SJSA1 (cell line): ENCODE results near the gene KRT15. TPM values are rescaled to one million over a fixed set of nuclear protein-coding genes. Genes with fewer than 3 reads are reported as not detected.

Experiments used
- DNase-seq, 2 experiments: peaks; one replicate each; pipeline ENCODE4 v3.0.0-alpha.2; 2015 to 2020; ENCODE audit warnings: low spot score in 2 of 2, low read depth in 1 of 2
- H3K27ac ChIP-seq: fragments of 250-450 bp; sonication (Bioruptor Pico); 2 replicates; pipeline ENCODE4 v1.5.1; 2020; ENCODE audit warnings: mild to moderate bottlenecking, moderate library complexity
- H3K27me3 ChIP-seq: fragments of 250-450 bp; sonication (Bioruptor Pico); replicated peaks from 2 replicates; pipeline ENCODE4 v1.5.1; 2020; ENCODE audit warnings: mild to moderate bottlenecking, moderate library complexity
- H3K36me3 ChIP-seq: fragments of 250-450 bp; sonication (Bioruptor Pico); 2 replicates; pipeline ENCODE4 v1.5.1; 2020; ENCODE audit warnings: mild to moderate bottlenecking
- H3K4me1 ChIP-seq: fragments of 250-450 bp; sonication (Bioruptor Pico); replicated peaks from 2 replicates; pipeline ENCODE4 v1.6.1; 2021; ENCODE audit warnings: mild to moderate bottlenecking
- H3K4me3 ChIP-seq: fragments of 250-450 bp; sonication (Bioruptor Pico); 2 replicates; pipeline ENCODE4 v1.5.1; 2020; ENCODE audit warnings: mild to moderate bottlenecking
- H3K9me3 ChIP-seq: fragments of 250-450 bp; sonication (Bioruptor Pico); replicated peaks from 2 replicates; pipeline ENCODE4 v1.5.1; 2020; ENCODE audit warnings: mild to moderate bottlenecking
- total RNA-seq: library from RNA; depleted of rRNA; stranded (reverse); fragments of >200 nt; shearing (Covaris generic); gene quantifications from 2 replicates; pipeline ENCODE4 v1.2.3, GENCODE V29; 2014

The KRT15 gene
- total RNA-seq, 1 experiment from 2014 or later, result 3.9 TPM

DNA sequence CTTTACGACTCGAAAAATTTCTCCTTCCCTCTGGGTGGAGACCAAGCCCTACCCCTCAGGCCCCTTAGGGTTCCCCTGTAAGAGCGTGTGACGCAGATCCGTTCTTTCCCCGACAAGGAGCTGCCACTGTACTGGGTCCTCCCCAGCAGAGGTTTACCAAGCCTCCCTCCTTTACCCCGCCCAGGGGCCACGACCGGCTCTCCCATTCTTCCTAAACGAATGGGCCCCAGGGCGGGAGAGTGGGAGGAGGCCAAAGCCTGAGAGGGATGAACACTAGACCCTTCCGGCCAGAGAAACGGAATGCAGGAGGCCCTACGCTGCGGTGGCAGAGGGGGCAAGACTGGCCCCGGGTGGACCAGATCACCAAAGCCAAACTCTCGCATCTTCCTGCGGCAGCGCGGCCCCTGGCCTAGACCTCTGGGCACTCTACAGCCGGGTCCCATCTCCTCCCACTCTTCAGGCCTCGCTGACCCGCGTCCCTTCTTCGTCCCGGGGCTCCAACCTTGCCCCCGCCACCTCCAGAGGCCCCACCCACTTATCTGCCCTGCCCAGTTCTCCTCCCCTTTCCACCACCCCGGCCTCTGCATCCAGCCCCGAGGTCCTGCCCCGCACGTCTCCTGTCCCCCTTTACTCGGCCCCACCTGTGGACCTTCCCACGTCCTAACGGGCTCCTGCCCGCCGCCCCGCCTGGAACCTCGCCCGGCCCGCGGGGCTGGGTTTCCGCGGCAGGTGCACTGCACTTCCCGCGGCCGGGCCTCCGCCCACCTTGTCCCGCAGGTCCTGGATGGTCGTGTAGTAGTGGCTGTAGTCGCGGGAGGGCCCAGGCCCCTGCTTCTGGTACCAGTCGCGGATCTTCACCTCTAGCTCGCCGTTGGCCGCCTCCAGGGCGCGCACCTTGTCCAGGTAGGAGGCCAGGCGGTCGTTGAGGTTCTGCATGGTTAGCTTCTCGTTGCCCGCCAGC is 8.7 kb upstream of the KRT15 start:
- Histone ChIP-seq H3K36me3 (no peaks in the 10 kb centered on the region), H3K27ac (no peak overlapping the region), H3K27me3 (no peaks in the 10 kb centered on the region), H3K9me3 (no peaks in the 10 kb centered on the region), H3K4me1 (peaks cover 35% of the 10 kb centered on the region), H3K4me3 (no peak overlapping the region)
- DNase-seq, result no peak

DNA sequence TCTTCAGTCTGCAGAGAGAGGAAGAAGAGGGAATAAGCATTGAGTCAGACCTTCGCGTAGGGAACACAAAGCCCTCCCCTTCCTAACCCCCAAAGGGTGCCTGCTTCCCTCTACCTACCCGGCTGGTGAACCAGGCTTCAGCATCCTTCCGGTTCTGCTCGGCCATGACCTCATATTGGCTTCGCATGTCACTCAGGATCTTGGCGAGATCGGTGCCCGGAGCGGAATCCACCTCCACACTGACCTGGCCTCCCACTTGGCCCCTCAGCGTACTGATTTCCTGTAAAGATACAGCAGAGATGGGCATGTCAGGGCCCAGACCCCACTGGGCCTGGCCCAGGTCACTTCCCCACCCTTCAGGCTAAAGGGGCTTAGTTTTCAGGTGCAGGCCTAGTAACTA is 5.6 kb upstream of the KRT15 start:
- Histone ChIP-seq H3K36me3 (no peaks in the 10 kb centered on the region), H3K27ac (no peak overlapping the region), H3K4me1 (peaks cover 42% of the 10 kb centered on the region), H3K9me3 (no peaks in the 10 kb centered on the region), H3K4me3 (no peak overlapping the region), H3K27me3 (no peaks in the 10 kb centered on the region)
- DNase-seq, result no peak

DNA sequence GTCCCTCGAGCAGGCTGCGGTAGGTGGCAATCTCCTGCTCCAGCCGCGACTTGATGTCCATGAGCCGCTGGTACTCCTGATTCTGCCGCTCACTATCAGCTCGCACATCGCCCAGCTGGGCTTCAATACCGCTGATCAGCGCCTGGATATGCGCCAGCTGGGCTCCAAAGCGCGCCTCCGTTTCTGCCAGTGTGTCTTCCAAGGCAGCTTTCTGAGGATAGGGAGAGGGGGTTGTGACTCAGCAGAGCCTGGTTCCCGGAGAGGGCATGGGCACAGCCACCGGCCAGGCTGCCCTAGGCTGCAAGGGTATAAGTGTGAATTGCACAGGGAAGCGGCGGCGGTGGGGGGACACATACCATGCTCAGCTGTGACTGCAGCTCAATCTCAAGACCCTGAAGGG is 5.1 kb upstream of the KRT15 start:
- Histone ChIP-seq H3K4me3 (no peak overlapping the region), H3K9me3 (no peaks in the 10 kb centered on the region), H3K4me1 (peaks cover 41% of the 10 kb centered on the region), H3K27me3 (no peaks in the 10 kb centered on the region), H3K36me3 (no peaks in the 10 kb centered on the region), H3K27ac (no peak overlapping the region)
- DNase-seq, result no peak

DNA sequence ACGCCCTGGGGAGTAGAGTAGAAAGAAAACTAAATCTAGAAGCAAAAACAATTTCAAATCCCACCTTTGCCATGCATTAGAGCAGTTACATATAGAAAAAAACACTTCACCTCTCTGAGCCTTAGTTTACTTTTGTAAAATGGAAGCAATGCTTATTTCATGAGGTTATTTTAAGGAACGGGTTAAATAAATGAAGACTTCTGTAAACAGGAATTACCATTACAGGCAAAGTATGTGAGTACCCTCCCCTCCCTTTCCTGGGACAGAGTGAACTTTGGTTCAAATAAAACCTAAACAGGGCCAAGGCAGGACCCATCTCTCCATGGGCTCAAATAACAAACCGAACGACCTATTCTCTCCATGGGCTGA is 4.5 kb upstream of the KRT15 start:
- Histone ChIP-seq H3K27me3 (no peaks in the 10 kb centered on the region), H3K9me3 (no peaks in the 10 kb centered on the region), H3K4me3 (no peak overlapping the region), H3K4me1 (peaks cover 41% of the 10 kb centered on the region), H3K36me3 (no peaks in the 10 kb centered on the region), H3K27ac (no peak overlapping the region)
- no peak for DNase-seq

DNA sequence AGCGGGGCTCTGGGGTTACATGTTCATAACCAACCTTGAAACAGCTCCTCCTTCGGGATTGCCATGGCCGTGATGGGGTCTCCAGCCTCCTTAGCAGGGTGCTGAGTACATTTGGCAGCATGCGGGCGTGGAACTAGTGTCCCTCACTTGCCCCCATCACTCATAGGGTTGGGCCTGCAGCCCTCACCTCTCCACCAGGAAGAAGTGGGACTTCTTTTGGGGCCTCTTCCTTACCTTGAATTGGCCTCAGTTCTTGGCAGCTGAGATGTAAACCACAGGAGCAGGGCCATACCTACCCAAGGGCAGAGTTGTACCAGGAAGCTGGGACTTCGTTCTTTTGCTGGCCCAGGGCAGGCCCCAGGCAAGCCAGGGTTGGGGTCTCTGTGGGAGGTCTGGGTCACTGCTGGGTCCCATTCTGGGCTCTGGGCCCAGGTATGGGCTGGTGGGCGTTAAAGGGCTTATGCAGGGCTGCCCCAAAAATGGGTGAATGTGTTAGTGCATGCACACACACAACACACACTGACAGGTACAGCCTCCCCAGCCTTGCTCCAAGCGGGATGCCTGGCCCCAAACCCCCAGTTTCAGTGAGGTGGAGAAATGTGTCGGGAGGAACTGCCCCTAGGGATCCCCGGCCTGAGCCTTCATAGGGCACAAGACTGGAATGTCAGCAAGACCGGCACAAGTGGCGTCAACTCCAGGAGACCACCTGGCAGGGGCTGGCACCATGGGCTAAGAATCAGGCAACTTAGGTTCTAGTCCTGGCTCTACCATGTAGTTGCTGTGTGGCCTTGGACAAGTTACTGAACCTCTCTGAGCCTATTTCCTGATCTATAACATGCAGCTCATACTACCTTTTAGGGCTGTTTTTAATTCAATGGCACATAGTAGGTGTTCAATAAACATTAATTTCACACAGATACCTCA is 3.9 kb upstream of the KRT15 start:
- no peaks in the 10 kb centered on the region for H3K9me3 ChIP-seq
- peaks cover 41% of the 10 kb centered on the region for H3K4me1 ChIP-seq
- H3K36me3 ChIP-seq, result no peaks in the 10 kb centered on the region
- peak overlapping the region; percentile 88 for H3K27ac ChIP-seq
- DNase-seq, result no peak
- H3K4me3 ChIP-seq, result no peak overlapping the region
- no peaks in the 10 kb centered on the region for H3K27me3 ChIP-seq

DNA sequence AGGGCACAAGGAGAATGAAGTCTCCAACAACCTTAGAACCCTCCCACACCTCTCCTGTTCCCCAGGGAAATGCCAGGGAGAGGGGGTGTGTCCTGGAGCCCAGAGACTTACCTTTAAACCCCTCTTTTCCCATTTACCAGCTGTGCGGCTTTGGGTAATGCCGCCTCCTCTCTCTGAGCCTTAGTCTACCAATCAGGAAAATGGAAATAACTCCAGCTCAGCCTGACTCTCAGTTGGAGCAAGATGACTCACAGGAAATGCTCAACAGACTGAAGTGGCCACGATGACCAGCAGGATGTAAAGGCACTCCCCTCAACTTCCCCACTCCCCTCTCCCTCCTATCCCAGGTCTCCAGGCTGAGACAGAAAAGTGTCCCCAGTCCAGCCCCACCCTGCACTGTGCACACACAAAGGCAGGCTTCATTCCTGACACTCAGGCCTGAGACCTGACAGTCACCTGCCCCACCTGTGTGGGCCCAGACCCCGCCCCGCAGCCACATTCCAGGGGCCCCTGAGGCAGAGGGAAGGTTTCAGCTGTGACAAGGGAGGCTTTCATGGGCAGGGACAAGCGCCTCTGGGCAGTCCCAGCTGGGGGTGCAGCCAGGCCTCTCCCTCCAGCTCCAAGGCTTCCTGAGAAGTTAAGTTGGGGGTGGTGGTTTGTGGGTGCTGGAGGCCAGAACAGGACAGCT is 3.0 kb upstream of the KRT15 start:
- H3K4me1 ChIP-seq, result peaks cover 41% of the 10 kb centered on the region
- H3K27me3 ChIP-seq, result no peaks in the 10 kb centered on the region

DNA sequence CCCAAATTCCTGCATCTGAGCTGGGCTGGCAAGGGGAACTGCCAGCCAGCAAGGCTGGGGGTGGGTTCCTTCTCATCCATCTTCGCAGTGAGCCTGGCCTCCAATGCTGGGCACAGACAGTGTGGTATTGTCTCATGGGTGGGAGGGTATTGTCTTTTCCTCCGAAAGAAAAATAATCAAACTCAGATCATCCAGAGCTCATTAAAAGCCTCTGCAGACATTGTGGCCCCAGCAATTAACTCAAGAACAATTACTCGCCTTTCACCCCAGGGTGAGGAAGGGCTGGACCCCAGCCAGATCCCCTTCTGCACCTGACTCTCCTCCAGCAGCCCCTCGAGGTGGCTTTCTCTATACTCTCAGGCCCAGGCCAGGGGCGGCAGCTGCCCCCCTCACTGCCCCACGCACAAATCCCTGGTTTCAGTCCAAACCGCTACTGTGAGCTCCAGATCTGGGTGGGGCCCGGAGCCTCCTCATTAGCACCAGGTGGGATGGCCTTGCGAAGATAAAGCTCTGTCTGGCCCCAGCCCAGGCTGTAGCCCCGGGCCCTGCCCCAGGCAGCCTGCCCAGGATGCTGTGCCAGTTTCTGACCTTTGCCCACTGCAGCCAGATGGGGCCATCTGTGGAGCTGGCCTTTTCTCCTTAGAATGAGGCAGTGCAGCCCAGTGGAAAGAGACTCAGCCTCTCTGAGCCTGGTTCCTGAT is 2.3 kb upstream of the KRT15 start:
- H3K36me3 ChIP-seq, result no peaks in the 10 kb centered on the region
- no peaks in the 10 kb centered on the region for H3K27me3 ChIP-seq
- peaks cover 41% of the 10 kb centered on the region for H3K4me1 ChIP-seq
- H3K27ac ChIP-seq, result peak overlapping the region; percentile 88
- no peak overlapping the region for H3K4me3 ChIP-seq
- peak; percentile 66 to 80 for DNase-seq
- H3K9me3 ChIP-seq, result no peaks in the 10 kb centered on the region

More for the DNA sequence above, 3.0 kb upstream of the KRT15 start:
- Histone ChIP-seq H3K27ac (peak overlapping the region; percentile 88), H3K4me3 (no peak overlapping the region), H3K9me3 (no peaks in the 10 kb centered on the region), H3K36me3 (no peaks in the 10 kb centered on the region)
- peak; percentile 84 to 85 for DNase-seq

DNA sequence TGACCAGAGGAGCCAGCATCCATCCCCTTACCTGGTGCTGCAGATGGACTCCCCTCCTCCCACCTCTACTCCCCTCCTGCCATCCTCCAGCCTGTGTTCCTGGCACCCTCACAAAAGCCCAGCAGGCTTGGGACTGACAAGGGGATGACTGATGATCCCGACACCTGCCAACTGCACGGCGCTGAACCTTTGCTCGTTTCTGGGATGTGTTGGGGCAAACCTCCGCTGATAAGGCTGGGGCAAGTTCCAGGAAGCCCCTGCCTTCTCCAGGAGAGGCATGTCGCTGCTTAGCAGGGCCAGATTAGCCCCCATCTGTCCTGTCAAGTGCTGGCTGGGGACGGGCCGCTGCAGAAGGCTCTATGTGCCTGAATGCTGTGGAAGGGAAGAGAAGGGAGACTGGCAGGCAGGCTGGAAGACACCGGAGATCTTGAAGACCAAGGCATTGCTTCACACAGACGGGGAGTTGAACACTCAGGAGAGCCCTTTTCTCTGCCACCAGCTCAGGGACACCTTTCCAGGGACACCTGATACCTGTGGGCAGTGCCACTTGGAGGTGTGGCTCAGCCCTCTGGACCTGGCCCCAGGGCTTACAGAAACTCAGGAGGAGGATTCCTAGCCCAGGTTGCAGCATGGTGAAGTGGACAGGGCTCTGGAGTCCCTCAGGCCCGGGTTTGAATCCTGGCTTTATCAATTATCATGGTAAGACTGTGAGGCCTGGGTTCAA is 973 bp upstream of the KRT15 start:
- Histone ChIP-seq H3K9me3 (no peaks in the 10 kb centered on the region), H3K4me1 (peaks cover 41% of the 10 kb centered on the region), H3K4me3 (no peak overlapping the region), H3K27me3 (no peaks in the 10 kb centered on the region), H3K27ac (no peak overlapping the region), H3K36me3 (no peaks in the 10 kb centered on the region)
- DNase-seq, result no peak

DNA sequence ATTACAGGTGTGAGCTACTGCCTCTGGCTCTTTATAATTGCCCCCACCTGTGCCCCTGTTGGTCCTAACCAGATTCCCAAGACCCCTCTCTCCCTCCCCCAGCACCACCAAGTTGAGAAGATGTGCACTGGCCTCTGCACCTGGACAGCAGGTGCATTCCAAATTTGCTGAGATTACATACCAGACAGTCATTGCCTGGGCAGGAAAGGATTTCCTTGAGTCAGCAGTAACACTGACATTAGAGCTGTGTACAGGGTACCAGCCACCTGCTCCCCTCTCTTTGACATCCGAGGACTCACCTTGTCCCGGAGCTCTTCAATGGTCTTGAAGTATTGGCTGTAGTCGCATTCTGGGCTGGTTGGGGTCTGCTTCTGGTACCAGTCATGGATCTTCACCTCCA is 659 bp downstream of the KRT15 start:
- Histone ChIP-seq H3K27me3 (no peaks in the 10 kb centered on the region), H3K36me3 (no peaks in the 10 kb centered on the region), H3K9me3 (no peaks in the 10 kb centered on the region), H3K4me1 (peaks cover 39% of the 10 kb centered on the region), H3K27ac (no peak overlapping the region), H3K4me3 (no peak overlapping the region)
- DNase-seq, result no peak

DNA sequence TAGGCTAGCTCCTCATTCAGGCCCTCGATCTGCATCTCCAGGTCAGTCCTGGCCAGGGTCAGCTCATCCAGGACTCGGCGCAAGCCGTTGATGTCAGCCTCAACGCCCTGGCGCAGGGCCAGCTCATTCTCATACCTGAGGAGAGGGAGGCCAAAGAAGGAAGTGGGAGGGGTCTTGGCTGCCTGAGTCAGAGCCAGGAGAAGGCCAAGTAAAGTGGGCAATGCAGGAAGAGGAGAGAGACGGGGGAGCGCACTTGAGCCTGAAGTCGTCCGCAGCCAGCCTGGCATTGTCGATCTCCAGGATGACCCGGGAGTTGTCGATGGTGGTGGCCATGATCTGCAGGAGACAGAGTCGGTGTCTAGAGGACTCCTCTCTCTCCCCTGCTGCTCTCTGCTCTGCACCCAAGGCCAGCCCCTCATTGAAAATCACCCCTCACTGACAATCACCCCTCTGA is 1.8 kb downstream of the KRT15 start:
- H3K27ac ChIP-seq, result no peak overlapping the region
- H3K36me3 ChIP-seq, result no peaks in the 10 kb centered on the region
- no peaks in the 10 kb centered on the region for H3K9me3 ChIP-seq
- H3K4me1 ChIP-seq, result peaks cover 33% of the 10 kb centered on the region
- no peaks in the 10 kb centered on the region for H3K27me3 ChIP-seq
- no peak for DNase-seq
- no peak overlapping the region for H3K4me3 ChIP-seq

DNA sequence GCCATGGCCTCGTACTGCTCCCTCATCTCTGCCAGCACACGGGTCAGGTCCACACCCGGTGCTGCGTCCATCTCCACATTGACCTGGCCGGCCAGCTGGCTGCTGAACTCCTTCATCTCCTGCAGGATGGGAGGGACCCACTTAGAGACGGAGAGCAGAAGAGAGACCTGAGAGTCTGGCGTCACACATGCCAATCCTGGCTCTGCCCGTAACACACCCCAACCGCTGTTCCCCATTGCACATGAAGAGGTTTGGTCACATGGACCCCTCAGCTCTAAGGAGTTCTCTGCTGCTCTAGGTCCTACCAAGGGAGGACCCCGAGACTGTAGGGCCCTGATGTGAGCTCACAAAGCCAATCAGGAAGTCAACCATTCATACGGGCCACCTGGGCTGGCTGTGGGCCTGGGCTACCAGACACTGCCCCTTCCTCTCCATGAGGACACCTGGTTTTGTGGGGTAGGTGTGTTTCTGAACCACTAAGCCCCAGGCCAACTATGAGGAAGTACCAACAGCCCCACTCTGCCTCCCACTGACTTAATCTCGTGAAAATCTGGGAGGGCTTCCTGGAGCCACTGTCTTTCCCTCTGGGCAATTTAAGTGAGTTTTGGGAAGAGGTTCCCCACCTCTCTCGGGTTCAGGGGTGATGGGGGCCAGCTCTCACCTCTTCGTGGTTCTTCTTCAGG is 2.4 kb downstream of the KRT15 start:
- DNase-seq, result no peak
- Histone ChIP-seq H3K9me3 (no peaks in the 10 kb centered on the region), H3K4me1 (peaks cover 28% of the 10 kb centered on the region), H3K36me3 (no peaks in the 10 kb centered on the region), H3K4me3 (no peak overlapping the region), H3K27ac (no peak overlapping the region), H3K27me3 (no peaks in the 10 kb centered on the region)

DNA sequence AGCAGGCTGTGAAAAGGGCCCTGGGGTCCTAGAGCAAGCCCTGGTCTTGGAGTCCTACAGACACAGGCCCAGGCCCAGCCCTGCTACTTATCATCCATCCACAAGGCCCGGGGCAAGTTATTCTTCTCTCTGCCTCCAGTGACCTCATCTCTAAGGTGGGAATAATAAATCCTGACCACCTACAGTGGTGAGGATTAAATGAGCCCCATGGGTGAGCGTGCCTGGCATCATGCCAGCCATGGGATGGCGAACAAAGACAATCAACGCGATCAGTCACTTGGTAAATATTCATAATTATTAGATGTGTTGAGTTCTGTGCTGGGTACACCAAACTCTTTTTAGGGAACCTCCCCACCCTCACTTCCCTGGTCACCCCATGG is 5.5 kb downstream of the KRT15 start:
- no peak overlapping the region for H3K4me3 ChIP-seq
- no peak overlapping the region for H3K27ac ChIP-seq
- no peaks in the 10 kb centered on the region for H3K36me3 ChIP-seq
- H3K9me3 ChIP-seq, result no peaks in the 10 kb centered on the region
- no peaks in the 10 kb centered on the region for H3K27me3 ChIP-seq
- peak in 1 of 2 experiments; percentile 45 for DNase-seq
- peaks cover 10% of the 10 kb centered on the region for H3K4me1 ChIP-seq
